ENCODE data around the gene RHBG. TPM values are rescaled to one million over a fixed set of nuclear protein-coding genes. Genes with fewer than 3 reads are reported as not detected.

RHBG gene
- total RNA-seq, 1 experiment from 2014 or later = 1.5 TPM

DNA sequence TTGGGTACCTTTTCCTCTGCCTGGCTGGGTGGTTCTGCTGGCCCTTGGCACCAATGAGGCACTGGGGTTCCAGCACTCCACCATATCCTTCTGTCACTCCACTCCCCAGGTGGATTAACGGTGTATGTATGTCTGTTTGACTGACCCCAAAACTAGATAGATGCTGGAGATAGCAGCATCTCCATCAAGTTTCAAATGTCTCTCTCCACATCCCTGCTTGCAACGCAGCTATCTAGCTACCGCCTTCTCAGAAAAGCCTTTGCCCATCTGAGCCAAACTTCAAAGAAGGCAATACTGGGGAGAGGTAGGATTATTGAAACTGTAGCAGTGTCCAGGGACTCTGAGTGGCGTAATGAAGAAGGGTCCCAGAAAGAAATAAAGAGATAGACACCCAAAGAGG lies 64.0 kb downstream of the RHBG start:
- H3K79me1 ChIP-seq (ENCODE audit: insufficient read depth, low read depth, low read length, poor library complexity, severe bottlenecking) = no peaks in the 10 kb centered on the region
- peak overlapping the region in 1 of 2 experiments; percentile 3; a peak in 1 of 5 replicates for H3K4me3 Mint-ChIP-seq
- no peak overlapping the region for H2AK5ac ChIP-seq (ENCODE audit: insufficient read length, low read length)
- H2BK15ac ChIP-seq (ENCODE audit: low read depth, low read length) = no peak overlapping the region
- H3K79me2 ChIP-seq (ENCODE audit: insufficient read depth, low read length) = no peaks in the 10 kb centered on the region
- peaks cover 4 to 11% of the 10 kb centered on the region in 2 experiments; a peak in 4 of 5 replicates for H3K9me3 Mint-ChIP-seq
- peaks cover 55 to 70% of the 10 kb centered on the region in 2 experiments for H3K4me1 Mint-ChIP-seq
- no peak overlapping the region for H3K27ac ChIP-seq (ENCODE audit: insufficient read length, low read depth, low read length)
- no CpG with 5 or more reads among the region's 4 CpGs for WGBS (ENCODE audit: extremely low coverage, insufficient read length, low lambda C conversion rate)
- no peak overlapping the region for H3K14ac ChIP-seq (ENCODE audit: insufficient read depth, low read length)
- H2BK12ac ChIP-seq (ENCODE audit: insufficient read length, low read depth, low read length) = no peak overlapping the region
- H3K18ac ChIP-seq (ENCODE audit: insufficient read length, low read depth, low read length) = no peak overlapping the region
- H3K36me3 Mint-ChIP-seq (ENCODE audit: insufficient read depth in 1 of 3, low read depth in 3 of 3) = peaks cover 0 to 1% (median 0%) of the 10 kb centered on the region in 3 experiments; a peak in 1 of 7 replicates
- H2BK120ac ChIP-seq (ENCODE audit: low read depth, low read length, poor library complexity, severe bottlenecking) = no peak overlapping the region
- H3K23me2 ChIP-seq (ENCODE audit: insufficient read length, low read depth, low read length, poor library complexity, severe bottlenecking) = peaks cover 4% of the 10 kb centered on the region
- H3K9me3 ChIP-seq (ENCODE audit: control insufficient read depth, low read depth, low read length) = no peaks in the 10 kb centered on the region
- H3K56ac ChIP-seq (ENCODE audit: insufficient read length, low read depth, low read length) = no peak overlapping the region
- H3K9ac ChIP-seq (ENCODE audit: extremely low read depth, insufficient read length, low read length) = no peak overlapping the region
- H3K27me3 ChIP-seq (ENCODE audit: insufficient read depth, low read length) = peaks cover 88% of the 10 kb centered on the region
- H3K27me3 Mint-ChIP-seq (ENCODE audit: low read depth) = peaks cover 100% of the 10 kb centered on the region
- H2BK20ac ChIP-seq (ENCODE audit: low read depth, low read length, poor library complexity, severe bottlenecking) = no peak overlapping the region
- H3K23ac ChIP-seq (ENCODE audit: insufficient read length, low read depth, low read length) = no peak overlapping the region
- H4K8ac ChIP-seq (replicated peaks; ENCODE audit: insufficient read length, low read depth, low read length) = no peak overlapping the region
- H4K5ac ChIP-seq (ENCODE audit: insufficient read length, low read depth, low read length) = no peak overlapping the region
- no peak overlapping the region for H2AFZ ChIP-seq (ENCODE audit: low read length)
- DNase-seq = no peak
- no peak overlapping the region for H2BK5ac ChIP-seq (ENCODE audit: insufficient read length, low read length)
- no peak overlapping the region for H3T11ph ChIP-seq (ENCODE audit: low read length)
- H3K27ac Mint-ChIP-seq = no peak overlapping the region; a peak in 1 of 7 replicates
- no peak overlapping the region for H3K4ac ChIP-seq (ENCODE audit: low read depth, low read length)
- TF ChIP-seq, protein P1, sequence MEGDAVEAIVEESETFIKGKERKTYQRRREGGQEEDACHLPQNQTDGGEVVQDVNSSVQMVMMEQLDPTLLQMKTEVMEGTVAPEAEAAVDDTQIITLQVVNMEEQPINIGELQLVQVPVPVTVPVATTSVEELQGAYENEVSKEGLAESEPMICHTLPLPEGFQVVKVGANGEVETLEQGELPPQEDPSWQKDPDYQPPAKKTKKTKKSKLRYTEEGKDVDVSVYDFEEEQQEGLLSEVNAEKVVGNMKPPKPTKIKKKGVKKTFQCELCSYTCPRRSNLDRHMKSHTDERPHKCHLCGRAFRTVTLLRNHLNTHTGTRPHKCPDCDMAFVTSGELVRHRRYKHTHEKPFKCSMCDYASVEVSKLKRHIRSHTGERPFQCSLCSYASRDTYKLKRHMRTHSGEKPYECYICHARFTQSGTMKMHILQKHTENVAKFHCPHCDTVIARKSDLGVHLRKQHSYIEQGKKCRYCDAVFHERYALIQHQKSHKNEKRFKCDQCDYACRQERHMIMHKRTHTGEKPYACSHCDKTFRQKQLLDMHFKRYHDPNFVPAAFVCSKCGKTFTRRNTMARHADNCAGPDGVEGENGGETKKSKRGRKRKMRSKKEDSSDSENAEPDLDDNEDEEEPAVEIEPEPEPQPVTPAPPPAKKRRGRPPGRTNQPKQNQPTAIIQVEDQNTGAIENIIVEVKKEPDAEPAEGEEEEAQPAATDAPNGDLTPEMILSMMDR (conservative IDR thresholded peaks at IDR 0.05) = no peak
- no peak overlapping the region for H4K91ac ChIP-seq (ENCODE audit: insufficient read length, low read depth, low read length)
- H3K4me2 ChIP-seq (ENCODE audit: insufficient read depth, insufficient read length, low read length) = peak overlapping the region; percentile 68
- H3K4me1 ChIP-seq (ENCODE audit: insufficient read depth, low read length) = peaks cover 7% of the 10 kb centered on the region; the same call in 1 of the 2 replicates
- H4K20me1 ChIP-seq (ENCODE audit: control insufficient read depth, insufficient read depth, insufficient read length) = no peaks in the 10 kb centered on the region
